HFF-Myc (cell line): ENCODE results near the gene THNSL1.
A peak's percentile ranks its signal among the peaks of the same experiment; 100 is the strongest.

ENCODE experiments used
- DNase-seq: peaks from one replicate; pipeline ENCODE4 v3.0.0-alpha.2; 2011; ENCODE audit warnings: low read depth; ENCODE audit errors: extremely low read depth
- H3K4me3 ChIP-seq: replicated peaks from 2 replicates; pipeline ENCODE4 v1.5.1; 2011; ENCODE audit warnings: low read depth, mild to moderate bottlenecking, control low read depth, low read length
- TF ChIP-seq, protein P1 (sequence below): IDR thresholded peaks from 2 replicates; pipeline ENCODE4 v1.5.1; 2012; ENCODE audit warnings: mild to moderate bottlenecking, low read depth, low read length, control low read depth; ENCODE audit errors: missing control alignments

Gene THNSL1

GRCh38 chr10:25017661-25018060, 1.2 kb downstream of the THNSL1 start:
- no peak for DNase-seq
- H3K4me3 ChIP-seq: peak overlapping the region; percentile 62
- TF ChIP-seq, protein P1, sequence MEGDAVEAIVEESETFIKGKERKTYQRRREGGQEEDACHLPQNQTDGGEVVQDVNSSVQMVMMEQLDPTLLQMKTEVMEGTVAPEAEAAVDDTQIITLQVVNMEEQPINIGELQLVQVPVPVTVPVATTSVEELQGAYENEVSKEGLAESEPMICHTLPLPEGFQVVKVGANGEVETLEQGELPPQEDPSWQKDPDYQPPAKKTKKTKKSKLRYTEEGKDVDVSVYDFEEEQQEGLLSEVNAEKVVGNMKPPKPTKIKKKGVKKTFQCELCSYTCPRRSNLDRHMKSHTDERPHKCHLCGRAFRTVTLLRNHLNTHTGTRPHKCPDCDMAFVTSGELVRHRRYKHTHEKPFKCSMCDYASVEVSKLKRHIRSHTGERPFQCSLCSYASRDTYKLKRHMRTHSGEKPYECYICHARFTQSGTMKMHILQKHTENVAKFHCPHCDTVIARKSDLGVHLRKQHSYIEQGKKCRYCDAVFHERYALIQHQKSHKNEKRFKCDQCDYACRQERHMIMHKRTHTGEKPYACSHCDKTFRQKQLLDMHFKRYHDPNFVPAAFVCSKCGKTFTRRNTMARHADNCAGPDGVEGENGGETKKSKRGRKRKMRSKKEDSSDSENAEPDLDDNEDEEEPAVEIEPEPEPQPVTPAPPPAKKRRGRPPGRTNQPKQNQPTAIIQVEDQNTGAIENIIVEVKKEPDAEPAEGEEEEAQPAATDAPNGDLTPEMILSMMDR: no peak

DNA sequence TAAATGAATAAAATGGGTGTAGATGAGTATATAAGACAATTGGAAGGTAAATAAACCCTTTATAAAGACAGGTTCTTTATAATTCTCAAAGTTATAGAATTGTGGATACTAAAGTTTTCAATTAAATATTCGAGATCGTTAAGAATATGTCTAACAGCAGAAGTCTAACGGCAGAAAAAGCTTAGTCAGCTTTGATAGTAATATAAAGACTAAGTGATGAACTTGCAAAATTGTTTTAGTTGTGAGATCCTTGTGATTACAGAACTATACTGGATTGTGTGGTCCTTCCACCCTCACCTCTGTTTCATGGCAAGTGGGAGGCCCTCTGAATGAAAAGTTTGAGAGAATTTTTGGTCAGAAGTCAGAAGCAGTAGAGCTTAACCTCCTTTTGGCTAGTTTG, 2.3 kb downstream of the THNSL1 start:
- no peak overlapping the region for H3K4me3 ChIP-seq
- no peak for DNase-seq
- TF ChIP-seq, protein P1: no peak

DNA sequence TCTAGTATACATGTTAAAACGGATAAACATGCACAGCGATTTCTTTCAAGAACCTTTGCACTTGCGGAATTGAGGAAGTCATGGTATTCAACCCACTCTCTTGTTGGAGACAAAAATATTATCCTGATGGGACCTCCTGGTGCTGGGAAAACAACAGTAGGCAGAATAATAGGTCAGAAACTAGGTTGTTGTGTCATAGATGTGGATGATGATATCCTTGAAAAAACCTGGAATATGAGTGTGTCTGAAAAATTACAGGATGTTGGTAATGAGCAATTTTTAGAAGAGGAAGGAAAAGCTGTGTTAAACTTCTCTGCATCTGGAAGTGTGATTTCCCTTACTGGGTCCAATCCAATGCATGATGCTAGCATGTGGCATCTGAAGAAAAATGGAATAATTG, 6.9 kb downstream of the THNSL1 start:
- H3K4me3 ChIP-seq: no peak overlapping the region
- TF ChIP-seq, protein P1: no peak
- no peak for DNase-seq

DNA sequence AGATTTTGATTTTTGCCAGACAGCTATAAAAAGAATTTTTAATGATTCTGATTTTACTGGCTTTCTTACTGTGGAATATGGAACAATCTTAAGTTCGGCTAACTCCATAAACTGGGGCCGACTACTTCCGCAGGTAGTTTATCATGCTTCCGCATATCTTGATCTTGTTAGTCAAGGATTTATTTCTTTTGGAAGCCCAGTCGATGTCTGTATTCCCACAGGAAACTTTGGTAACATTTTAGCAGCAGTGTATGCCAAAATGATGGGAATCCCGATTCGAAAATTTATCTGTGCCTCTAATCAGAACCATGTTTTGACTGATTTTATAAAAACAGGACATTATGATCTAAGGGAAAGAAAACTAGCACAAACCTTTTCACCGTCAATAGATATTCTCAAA, 8.1 kb downstream of the THNSL1 start:
- TF ChIP-seq, protein P1: no peak
- DNase-seq: no peak
- H3K4me3 ChIP-seq: no peak overlapping the region

GRCh38 chr10:25026463-25026862, 10.1 kb downstream of the THNSL1 start:
- TF ChIP-seq, protein P1: no peak
- no peak for DNase-seq
- no peak overlapping the region for H3K4me3 ChIP-seq

DNA sequence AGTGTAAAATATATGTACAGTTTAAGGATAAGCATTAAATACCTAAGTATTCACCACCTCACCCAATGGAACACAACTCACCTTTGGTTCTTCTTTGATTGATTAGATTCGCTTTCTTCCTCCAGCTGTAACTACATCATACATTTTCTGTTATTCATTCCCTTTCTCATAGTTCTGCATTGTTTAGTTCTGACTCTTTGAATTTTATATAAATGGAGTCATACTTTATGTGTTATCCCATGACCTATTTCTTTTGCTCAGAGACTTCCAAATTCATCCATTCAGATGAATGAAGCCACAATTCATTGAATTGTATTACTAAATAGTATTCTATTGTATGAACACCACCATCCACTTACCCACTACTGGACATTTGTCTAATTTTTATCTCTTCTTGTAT, 12.3 kb downstream of the THNSL1 start:
- H3K4me3 ChIP-seq: no peak overlapping the region
- TF ChIP-seq, protein P1: no peak
- no peak for DNase-seq

- no peak overlapping the region for H3K4me3 ChIP-seq
- TF ChIP-seq, protein P1: no peak
- no peak for DNase-seq
Measured at GRCh38 chr10:25029519-25029918, 13.1 kb downstream of the THNSL1 start.
